NCI-H82 (cell line): ENCODE results near the gene PYGB.

ENCODE experiments used
- DNase-seq: peaks from one replicate; lab custom pipeline; 2025; lab: John Stamatoyannopoulos, UW

The PYGB gene

GRCh38 chr20:25336561-25337422 lies 88.9 kb downstream of the PYGB start:
- DNase-seq: peak; percentile 48

GRCh38 chr20:25338112-25339023 lies 90.5 kb downstream of the PYGB start:
- DNase-seq: peak; percentile 17

- DNase-seq: no peak
These were observed 91.7 kb downstream of the PYGB start for GRCh38 chr20:25339608-25340007.

GRCh38 chr20:25340380-25340779 lies 92.5 kb downstream of the PYGB start:
- no peak for DNase-seq

- no peak for DNase-seq
These were observed 94.1 kb downstream of the PYGB start for GRCh38 chr20:25341716-25342680.

- DNase-seq: no peak
These were observed 96.7 kb downstream of the PYGB start for GRCh38 chr20:25344634-25345033.

GRCh38 chr20:25345721-25346120 lies 97.8 kb downstream of the PYGB start:
- DNase-seq: no peak

GRCh38 chr20:25346349-25346748 lies 98.5 kb downstream of the PYGB start:
- no peak for DNase-seq
